Liver (tissue), 9 donors: ENCODE results near the gene EPX. TPM values are rescaled to one million over a fixed set of nuclear protein-coding genes. Genes with fewer than 3 reads are reported as not detected.

Source experiments
- DNase-seq: peaks from one replicate; pipeline ENCODE4 v3.0.0-alpha.2; 2017; ENCODE audit warnings: low spot score
- H3K27ac ChIP-seq, 2 donors: one replicate each; pipeline ENCODE4 v1.7.0; 2013; ENCODE audit warnings: inconsistent platforms in 2 of 2, low read length in 2 of 2, control low read depth in 1 of 2, low read depth in 1 of 2, mild to moderate bottlenecking in 1 of 2
- H3K27me3 ChIP-seq, 4 donors: one replicate each; pipeline versions ENCODE4 v1.6.1 to v1.7.0; 2013; ENCODE audit warnings: low read length in 3 of 4, inconsistent platforms in 1 of 4, mild to moderate bottlenecking in 1 of 4, moderate library complexity in 1 of 4; ENCODE audit not compliant: control insufficient read depth in 4 of 4, insufficient read depth in 4 of 4
- H3K36me3 ChIP-seq, 4 donors: one replicate each; pipeline versions ENCODE4 v1.6.1 to v1.7.0; 2013; ENCODE audit warnings: low read length in 3 of 4, mild to moderate bottlenecking in 3 of 4, low read depth in 1 of 4, moderate library complexity in 1 of 4; ENCODE audit not compliant: control insufficient read depth in 4 of 4, insufficient read depth in 3 of 4
- H3K4me1 ChIP-seq, 4 donors: one replicate each; pipeline versions ENCODE4 v1.6.1 to v1.7.0; 2013; ENCODE audit warnings: low read length in 3 of 4, mild to moderate bottlenecking in 3 of 4, moderate library complexity in 1 of 4; ENCODE audit not compliant: control insufficient read depth in 4 of 4, insufficient read depth in 4 of 4
- H3K4me3 ChIP-seq, 3 donors: one replicate each; pipeline versions ENCODE4 v1.6.1 to v1.7.0; 2013; ENCODE audit warnings: low read length in 3 of 3, control low read depth in 1 of 3, low read depth in 1 of 3, mild to moderate bottlenecking in 1 of 3
- H3K9ac ChIP-seq, 2 donors: one replicate each; pipeline ENCODE4 v1.7.0; 2013; ENCODE audit warnings: low read length in 2 of 2, mild to moderate bottlenecking in 2 of 2, moderate library complexity in 2 of 2, control low read depth in 1 of 2, low read depth in 1 of 2
- H3K9me3 ChIP-seq, 4 donors: one replicate each; pipeline versions ENCODE4 v1.6.1 to v1.7.0; 2013; ENCODE audit warnings: low read length in 3 of 4; ENCODE audit not compliant: control insufficient read depth in 4 of 4
- EGR1 ChIP-seq, 2 donors: IDR thresholded peaks; 2 replicates each; pipeline ENCODE4 v1.6.1; 2016 to 2018; ENCODE audit warnings: antibody characterized with exemption in 2 of 2, low read depth in 2 of 2
- FOXA1 ChIP-seq: IDR thresholded peaks from 2 replicates; pipeline ENCODE4 v1.6.1; 2016; ENCODE audit warnings: antibody characterized with exemption
- FOXA2 ChIP-seq: IDR thresholded peaks from 2 replicates; pipeline ENCODE4 v1.6.1; 2016; ENCODE audit warnings: antibody characterized with exemption
- GABPA ChIP-seq, 2 donors: IDR thresholded peaks in 1 of 2; conservative IDR thresholded peaks in 1 of 2; 2 replicates each; pipeline ENCODE4 v1.6.1; 2016; ENCODE audit warnings: antibody characterized with exemption in 2 of 2, mild to moderate bottlenecking in 1 of 2, moderate library complexity in 1 of 2
- HNF4A ChIP-seq, 2 donors: conservative IDR thresholded peaks; 2 replicates each; pipeline ENCODE4 v1.6.1; 2016; ENCODE audit warnings: antibody characterized with exemption in 2 of 2, mild to moderate bottlenecking in 2 of 2
- HNF4G ChIP-seq: IDR thresholded peaks from 2 replicates; pipeline ENCODE4 v1.6.1; 2016; ENCODE audit warnings: antibody characterized with exemption
- JUND ChIP-seq, 2 donors: IDR thresholded peaks; 2 replicates each; pipeline ENCODE4 v1.6.1; 2016; ENCODE audit warnings: antibody characterized with exemption in 2 of 2
- MAX ChIP-seq: IDR thresholded peaks from 2 replicates; pipeline ENCODE4 v1.6.1; 2016; ENCODE audit warnings: antibody characterized with exemption
- NR2F2 ChIP-seq: IDR thresholded peaks from 2 replicates; pipeline ENCODE4 v1.6.1; 2016; ENCODE audit warnings: antibody characterized with exemption
- RAD21 ChIP-seq, 2 donors: IDR thresholded peaks; 2 replicates each; pipeline ENCODE4 v1.6.1; 2016; ENCODE audit warnings: antibody characterized with exemption in 2 of 2, mild to moderate bottlenecking in 2 of 2
- REST ChIP-seq: IDR thresholded peaks from 2 replicates; pipeline ENCODE4 v1.6.1; 2016; ENCODE audit warnings: antibody characterized with exemption, mild to moderate bottlenecking
- RXRA ChIP-seq, 2 donors: IDR thresholded peaks; 2 replicates each; pipeline ENCODE4 v1.6.1; 2017 to 2018; ENCODE audit warnings: antibody characterized with exemption in 2 of 2, mild to moderate bottlenecking in 1 of 2
- SP1 ChIP-seq: IDR thresholded peaks from 2 replicates; pipeline ENCODE4 v1.6.1; 2018; ENCODE audit warnings: antibody characterized with exemption, mild to moderate bottlenecking
- TAF1 ChIP-seq: conservative IDR thresholded peaks from 2 replicates; pipeline ENCODE4 v1.6.1; 2016; ENCODE audit warnings: antibody characterized with exemption, mild to moderate bottlenecking
- YY1 ChIP-seq: IDR thresholded peaks from 2 replicates; pipeline ENCODE4 v1.6.1; 2016; ENCODE audit warnings: antibody characterized with exemption, mild to moderate bottlenecking
- ZBTB33 ChIP-seq: IDR thresholded peaks from 2 replicates; pipeline ENCODE4 v1.6.1; 2016; ENCODE audit warnings: antibody characterized with exemption
- WGBS: extraction: QIAGEN DNeasy Blood & Tissue Kit; methylation state at CpG from one replicate; pipeline ENCODE4 v1.1.7; 2013; 5-methylcytosine and 5-hydroxymethylcytosine counted together
- polyA plus RNA-seq, 2 donors: library from polyadenylated mRNA; stranded (reverse) in 1 of 2; unstranded in 1 of 2; fragments of 200-250 nt in 1 of 2; fragments of >200 nt in 1 of 2; fragmentation: Nextera tagmentation in 1 of 2; extraction: Ambion mirVana in 1 of 2; gene quantifications; one replicate each; pipeline versions ENCODE4 v1.2.1 to v1.2.3, GENCODE V29; 2013 to 2015
- total RNA-seq, 2 donors: library from RNA; depleted of rRNA; stranded (reverse); fragments of >200 nt; gene quantifications; one replicate each; pipeline ENCODE4 v1.2.3, GENCODE V29; 2014
- TF ChIP-seq, protein P1 (sequence below): fragments of 150-350 bp; IDR thresholded peaks from 2 replicates; pipeline ENCODE4 v1.5.1; 2017; ENCODE audit warnings: improper control_type of control experiment, low read depth, low read length; ENCODE audit not compliant: missing input control
- TF ChIP-seq, protein P2 (sequence below): IDR thresholded peaks from 2 replicates; pipeline ENCODE4 v1.6.1; 2016; ENCODE audit warnings: antibody characterized with exemption
- donor health status: healthy.
- donor health status: healthy.
- donor health status: healthy.
- donor health status: healthy.
- donor health status: healthy.

EPX gene
- total and polyA plus RNA-seq, 4 donors: 0.09 to 10.0 TPM; not detected in 2

DNA sequence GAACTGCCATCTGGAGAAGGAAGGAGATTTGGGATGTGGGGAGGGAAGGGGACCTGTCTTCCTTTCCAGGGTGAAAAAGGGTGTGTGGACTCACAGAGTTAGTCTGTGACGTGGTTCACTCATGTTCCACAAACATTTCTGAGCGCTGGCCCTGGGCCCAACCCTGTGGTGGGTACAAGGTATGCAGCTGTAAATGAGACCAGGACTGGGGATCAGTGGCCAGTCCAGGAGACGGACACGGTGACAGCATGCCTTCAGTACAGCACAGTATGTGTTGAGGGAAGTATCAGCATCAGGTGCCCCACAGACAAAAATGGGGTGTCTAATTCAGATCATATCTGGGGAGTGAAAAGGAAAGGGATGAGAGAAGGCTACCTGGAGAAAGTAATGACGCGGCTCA, 5.5 kb upstream of the EPX start:
- Histone ChIP-seq H3K4me1 (no peaks in the 10 kb centered on the region), H3K27ac (no peak overlapping the region), H3K9ac (no peak overlapping the region), H3K27me3 (peaks cover 0 to 5% (median 0%) of the 10 kb centered on the region in 4 donors), H3K4me3 (no peak overlapping the region), H3K9me3 (no peaks in the 10 kb centered on the region), H3K36me3 (no peaks in the 10 kb centered on the region)
- 89% methylated on average over 6 of the region's 6 CpGs for WGBS
- no peak for DNase-seq
- TF ChIP-seq SP1 (no peak), EGR1 (IDR thresholded peaks at IDR 0.05; ENCODE audit: low read depth in 2 of 2) (no peak), TAF1 (no peak), GABPA (IDR thresholded peaks at IDR 0.05 in 1 of 2, conservative IDR thresholded peaks at IDR 0.05 in 1 of 2) (no peak), RAD21 (IDR thresholded peaks at IDR 0.05) (no peak)
- TF ChIP-seq, protein P1, sequence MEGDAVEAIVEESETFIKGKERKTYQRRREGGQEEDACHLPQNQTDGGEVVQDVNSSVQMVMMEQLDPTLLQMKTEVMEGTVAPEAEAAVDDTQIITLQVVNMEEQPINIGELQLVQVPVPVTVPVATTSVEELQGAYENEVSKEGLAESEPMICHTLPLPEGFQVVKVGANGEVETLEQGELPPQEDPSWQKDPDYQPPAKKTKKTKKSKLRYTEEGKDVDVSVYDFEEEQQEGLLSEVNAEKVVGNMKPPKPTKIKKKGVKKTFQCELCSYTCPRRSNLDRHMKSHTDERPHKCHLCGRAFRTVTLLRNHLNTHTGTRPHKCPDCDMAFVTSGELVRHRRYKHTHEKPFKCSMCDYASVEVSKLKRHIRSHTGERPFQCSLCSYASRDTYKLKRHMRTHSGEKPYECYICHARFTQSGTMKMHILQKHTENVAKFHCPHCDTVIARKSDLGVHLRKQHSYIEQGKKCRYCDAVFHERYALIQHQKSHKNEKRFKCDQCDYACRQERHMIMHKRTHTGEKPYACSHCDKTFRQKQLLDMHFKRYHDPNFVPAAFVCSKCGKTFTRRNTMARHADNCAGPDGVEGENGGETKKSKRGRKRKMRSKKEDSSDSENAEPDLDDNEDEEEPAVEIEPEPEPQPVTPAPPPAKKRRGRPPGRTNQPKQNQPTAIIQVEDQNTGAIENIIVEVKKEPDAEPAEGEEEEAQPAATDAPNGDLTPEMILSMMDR: no peak

- DNase-seq: no peak
- Histone ChIP-seq H3K27ac (no peak overlapping the region), H3K36me3 (no peaks in the 10 kb centered on the region), H3K9me3 (no peaks in the 10 kb centered on the region), H3K9ac (no peak overlapping the region), H3K4me3 (no peak overlapping the region), H3K4me1 (no peaks in the 10 kb centered on the region), H3K27me3 (peaks cover 0 to 5% (median 0%) of the 10 kb centered on the region in 4 donors)
- 44% methylated on average over 7 of the region's 7 CpGs for WGBS
- TF ChIP-seq FOXA2 (no peak), TAF1 (no peak), MAX (no peak), GABPA (IDR thresholded peaks at IDR 0.05 in 1 of 2, conservative IDR thresholded peaks at IDR 0.05 in 1 of 2) (no peak), NR2F2 (no peak), HNF4G (no peak), HNF4A (conservative IDR thresholded peaks at IDR 0.05) (no peak), REST (no peak), ZBTB33 (no peak), YY1 (no peak), JUND (IDR thresholded peaks at IDR 0.05) (no peak), EGR1 (IDR thresholded peaks at IDR 0.05; ENCODE audit: low read depth in 2 of 2) (no peak), SP1 (no peak), RAD21 (IDR thresholded peaks at IDR 0.05) (no peak), RXRA (IDR thresholded peaks at IDR 0.05) (no peak), FOXA1 (no peak)
- TF ChIP-seq, protein P1: no peak
- TF ChIP-seq, protein P2, sequence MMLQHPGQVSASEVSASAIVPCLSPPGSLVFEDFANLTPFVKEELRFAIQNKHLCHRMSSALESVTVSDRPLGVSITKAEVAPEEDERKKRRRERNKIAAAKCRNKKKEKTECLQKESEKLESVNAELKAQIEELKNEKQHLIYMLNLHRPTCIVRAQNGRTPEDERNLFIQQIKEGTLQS: no peak
These were observed 4.9 kb upstream of the EPX start for GRCh38 chr17:58187675-58188074.
